T1000 (cell line): ENCODE measurements around the gene MTUS2.

Source experiments
- DNase-seq: peaks from one replicate; lab custom pipeline; 2025; ENCODE audit warnings: mixed read lengths; lab: John Stamatoyannopoulos, UW

The MTUS2 gene

GRCh38 chr13:29402166-29402636 lies 582.1 kb downstream of the MTUS2 start:
- DNase-seq, result peak; percentile 0

DNA sequence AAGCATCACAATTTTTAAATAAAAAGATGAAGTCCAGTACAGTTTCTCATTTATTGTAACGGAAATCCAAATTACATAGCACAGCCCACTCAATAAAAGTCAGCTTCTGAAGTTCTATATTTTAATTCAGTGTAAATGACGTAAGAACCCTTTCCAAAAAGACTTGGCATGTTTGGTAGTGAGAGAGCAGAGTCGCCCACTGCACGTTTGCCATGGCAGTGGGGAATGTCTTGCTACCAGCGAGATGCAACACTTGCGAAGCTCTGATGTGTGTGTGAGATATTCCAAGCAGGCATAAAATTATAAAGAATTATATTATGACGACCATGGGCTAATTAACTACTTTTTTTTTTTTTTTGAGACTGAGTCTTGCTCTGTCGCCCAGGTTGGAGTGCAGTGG lies 585.3 kb downstream of the MTUS2 start:
- no peak for DNase-seq

GRCh38 chr13:29411481-29411880 lies 591.3 kb downstream of the MTUS2 start:
- no peak for DNase-seq

DNA sequence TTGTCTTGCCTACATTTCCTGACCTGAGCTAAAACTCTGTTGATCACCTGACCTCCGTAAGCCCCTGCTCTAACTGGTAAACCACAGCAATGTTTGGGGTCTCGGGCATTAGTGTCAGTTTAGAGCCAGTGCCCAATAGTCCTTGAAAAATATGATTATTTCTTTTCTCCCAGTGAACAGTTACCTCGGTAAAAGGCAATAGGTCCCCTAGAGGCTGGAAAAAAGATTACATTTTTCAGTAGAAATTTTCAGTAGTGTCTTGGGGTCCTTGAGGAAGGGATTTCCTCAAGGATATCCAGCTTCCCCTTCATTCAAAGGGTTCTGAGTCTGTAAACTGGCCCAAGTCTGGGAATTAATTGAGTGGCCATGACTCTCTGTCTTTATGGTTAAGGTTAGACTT lies 597.9 kb downstream of the MTUS2 start:
- no peak for DNase-seq

GRCh38 chr13:29421118-29421517 lies 601.0 kb downstream of the MTUS2 start:
- DNase-seq, result no peak

DNA sequence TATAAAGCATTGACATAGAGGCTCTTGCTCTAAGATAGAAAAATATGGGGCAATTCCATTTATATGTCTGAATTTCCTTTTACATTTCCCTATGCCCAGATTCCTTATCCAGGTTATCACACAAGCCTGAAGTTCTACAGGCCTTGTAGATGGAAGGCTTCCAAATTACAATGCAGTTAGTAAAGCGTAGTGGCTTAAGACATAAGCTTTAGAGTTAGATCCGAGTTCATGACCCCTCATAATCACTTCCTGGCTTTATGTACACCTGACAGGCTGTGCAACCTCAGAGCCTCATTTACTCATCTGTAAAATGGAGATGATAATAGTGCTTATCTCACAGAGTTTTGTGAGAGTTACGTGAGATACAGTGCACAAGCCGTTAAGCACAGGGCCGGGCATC lies 601.9 kb downstream of the MTUS2 start:
- DNase-seq, result no peak

- DNase-seq, result no peak
These were observed 602.9 kb downstream of the MTUS2 start for GRCh38 chr13:29423050-29423449.

DNA sequence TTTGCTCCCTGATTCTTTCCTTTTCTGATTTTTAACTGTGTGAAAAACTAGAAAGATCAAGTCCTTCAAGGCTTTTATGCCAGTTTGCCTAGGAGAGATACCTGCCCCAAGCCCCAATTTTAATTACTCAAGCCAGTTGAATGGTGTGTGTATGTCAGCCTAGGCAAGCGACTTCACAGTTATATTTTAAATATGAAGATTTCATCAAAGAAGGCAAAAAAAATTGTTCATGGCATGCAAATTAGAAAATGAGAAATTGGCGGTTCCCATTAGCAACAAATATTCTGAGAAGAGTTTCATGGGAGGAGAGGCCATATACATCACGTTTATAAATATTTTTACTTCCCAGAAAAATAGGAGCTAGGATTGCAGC lies 607.8 kb downstream of the MTUS2 start:
- DNase-seq, result no peak

- no peak for DNase-seq
These were observed 608.4 kb downstream of the MTUS2 start for GRCh38 chr13:29428310-29429181.

- no peak for DNase-seq
These were observed 609.3 kb downstream of the MTUS2 start for GRCh38 chr13:29429286-29429900.

DNA sequence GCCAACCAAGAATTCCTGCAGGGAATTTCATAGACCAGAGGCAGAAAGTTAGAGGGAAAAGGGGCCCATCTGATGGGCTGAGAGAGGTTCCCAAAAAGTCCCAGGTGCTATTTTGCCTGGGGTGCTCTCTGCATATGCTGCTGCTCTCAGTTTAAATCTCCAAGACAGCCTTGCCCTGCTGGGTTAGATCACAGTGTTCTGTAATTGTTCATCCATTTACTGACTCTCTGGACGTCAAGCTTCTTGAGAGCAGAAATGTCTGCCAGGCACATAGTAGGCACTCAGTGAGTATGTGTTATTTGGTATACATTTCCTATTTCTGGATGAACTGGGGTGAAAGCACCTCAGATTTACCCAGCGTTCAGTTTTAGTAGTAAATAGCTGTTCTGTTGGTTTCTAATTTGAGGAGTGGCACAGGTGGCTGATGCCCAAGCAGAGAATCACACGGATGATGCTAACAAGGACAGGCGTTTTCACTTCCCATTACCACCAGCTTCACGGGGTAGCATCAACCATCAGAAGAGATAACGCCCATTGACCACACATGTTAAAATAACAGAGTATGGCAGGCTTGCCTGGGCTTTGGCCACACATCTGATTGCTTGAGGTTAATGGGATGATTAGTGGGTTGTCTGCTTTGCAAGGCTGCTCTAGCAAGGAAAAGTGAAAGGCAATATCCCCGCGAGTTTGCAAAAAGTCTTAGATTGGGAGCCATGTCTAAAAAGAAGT lies 614.2 kb downstream of the MTUS2 start:
- no peak for DNase-seq

- DNase-seq, result peak; percentile 16
These were observed 615.2 kb downstream of the MTUS2 start for GRCh38 chr13:29435125-29435911.

- DNase-seq, result no peak
These were observed 616.2 kb downstream of the MTUS2 start for GRCh38 chr13:29436291-29436690.

- no peak for DNase-seq
These were observed 616.7 kb downstream of the MTUS2 start for GRCh38 chr13:29436721-29437280.

GRCh38 chr13:29438769-29439168 lies 618.6 kb downstream of the MTUS2 start:
- no peak for DNase-seq

DNA sequence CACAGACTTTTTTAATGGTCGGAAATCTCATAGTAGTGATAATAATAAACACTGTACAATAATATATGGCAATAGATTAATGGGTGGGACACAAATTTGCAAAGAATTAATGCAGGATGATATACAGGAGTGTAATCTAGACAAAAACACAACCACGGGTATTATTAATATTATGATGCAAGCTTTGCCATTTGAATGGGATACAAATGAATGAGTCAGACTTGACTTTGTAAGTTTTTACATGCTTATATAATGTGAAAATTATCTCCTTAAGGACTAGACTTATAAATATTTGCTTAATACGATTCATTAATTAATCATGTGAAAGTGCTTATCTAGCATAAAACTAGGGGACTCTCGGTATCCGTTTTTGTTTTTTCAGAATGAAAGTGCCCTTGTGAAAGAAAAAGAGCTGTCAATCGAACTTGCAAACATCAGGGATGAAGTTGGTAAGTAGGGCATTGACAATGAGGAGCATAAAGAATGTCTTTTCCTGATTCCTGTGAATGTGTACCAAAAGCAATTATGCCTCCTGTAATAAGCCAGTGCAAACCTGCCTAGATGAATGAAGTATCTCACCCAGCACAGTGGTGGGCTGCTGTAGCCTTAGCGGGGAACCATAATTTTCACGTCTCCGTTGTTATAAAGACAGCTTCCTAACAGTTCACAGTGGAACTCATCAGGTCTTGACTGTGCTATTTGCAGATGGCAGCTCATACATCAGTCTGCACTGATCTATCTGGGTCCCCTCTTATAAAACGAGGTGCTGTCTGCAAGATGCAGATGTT lies 619.7 kb downstream of the MTUS2 start:
- no peak for DNase-seq

DNA sequence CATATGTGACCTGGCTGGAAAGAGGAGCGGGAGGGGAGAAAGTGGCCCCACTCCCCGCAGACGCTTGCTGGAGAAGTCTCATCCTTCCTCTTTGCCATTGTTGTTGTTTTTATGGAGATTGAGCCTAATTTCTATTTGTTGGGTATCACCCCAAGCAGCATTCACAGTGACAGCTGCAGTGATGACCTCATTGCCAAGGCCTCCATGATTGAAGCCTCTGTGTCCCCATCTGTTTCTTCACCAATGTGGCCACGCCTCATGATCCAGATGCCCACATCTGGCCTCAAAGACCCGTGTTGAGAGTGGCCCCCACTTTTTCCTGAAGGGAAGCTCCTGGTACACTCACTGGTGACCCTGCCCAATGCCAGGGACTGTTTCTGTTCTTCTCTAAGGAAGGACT lies 621.2 kb downstream of the MTUS2 start:
- no peak for DNase-seq

DNA sequence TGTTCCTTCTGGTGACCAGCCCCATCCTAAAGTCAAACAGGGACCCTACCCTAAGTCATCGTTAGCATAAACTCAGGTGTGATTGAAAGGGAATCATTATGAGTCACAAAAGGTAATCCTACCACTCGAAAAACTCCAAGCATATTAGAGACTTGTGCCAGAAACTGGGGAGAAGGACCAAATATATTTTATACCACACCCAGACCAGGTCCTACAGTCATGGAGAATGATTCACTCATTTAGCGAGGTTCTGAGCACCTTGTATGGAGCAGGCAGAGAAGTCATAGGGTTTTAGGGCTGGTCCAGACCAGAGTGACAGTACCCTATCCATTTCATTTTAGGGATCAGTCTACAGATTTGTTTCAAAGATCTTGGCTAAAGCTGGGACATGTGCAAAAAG lies 625.9 kb downstream of the MTUS2 start:
- DNase-seq, result no peak

- no peak for DNase-seq
These were observed 628.0 kb downstream of the MTUS2 start for GRCh38 chr13:29448174-29448573.

GRCh38 chr13:29449726-29450125 lies 629.6 kb downstream of the MTUS2 start:
- no peak for DNase-seq

- DNase-seq, result no peak
These were observed 631.8 kb downstream of the MTUS2 start for GRCh38 chr13:29451976-29452375.
